ENCODE results near the gene SLX4. TPM values are rescaled to one million over a fixed set of nuclear protein-coding genes. Genes with fewer than 3 reads are reported as not detected.

SLX4 gene
- total RNA-seq, 2 experiments from 2014 or later, result 13.4 to 15.3 TPM

- POLR2A ChIA-PET, result no interaction called here
- intact Hi-C loops (cut with micrococcal nuclease), result no loop called here
- H3K9me3 Mint-ChIP-seq, result no peaks in the 10 kb centered on the region
- CTCF ChIA-PET, result no interaction called here
- no peak overlapping the region for H3K4me3 Mint-ChIP-seq
- no peak for DNase-seq
- no peaks in the 10 kb centered on the region for H3K27me3 Mint-ChIP-seq
- no peak overlapping the region for H3K27ac Mint-ChIP-seq
- H3K4me1 Mint-ChIP-seq (ENCODE audit: low read depth), result no peaks in the 10 kb centered on the region
- peaks cover 37% of the 10 kb centered on the region for H3K36me3 Mint-ChIP-seq
Observed at GRCh38 chr16:3549906-3550305, 61.5 kb downstream of the SLX4 start.

GRCh38 chr16:3548859-3549258 is 62.5 kb downstream of the SLX4 start:
- Mint-ChIP-seq H3K4me3 (no peak overlapping the region), H3K4me1 (ENCODE audit: low read depth) (no peaks in the 10 kb centered on the region), H3K27ac (no peak overlapping the region), H3K27me3 (no peaks in the 10 kb centered on the region), H3K36me3 (peaks cover 33% of the 10 kb centered on the region), H3K9me3 (no peaks in the 10 kb centered on the region)
- POLR2A ChIA-PET, result no interaction called here
- DNase-seq, result no peak
- intact Hi-C loops (cut with micrococcal nuclease), result no loop called here
- CTCF ChIA-PET, result no interaction called here

DNA sequence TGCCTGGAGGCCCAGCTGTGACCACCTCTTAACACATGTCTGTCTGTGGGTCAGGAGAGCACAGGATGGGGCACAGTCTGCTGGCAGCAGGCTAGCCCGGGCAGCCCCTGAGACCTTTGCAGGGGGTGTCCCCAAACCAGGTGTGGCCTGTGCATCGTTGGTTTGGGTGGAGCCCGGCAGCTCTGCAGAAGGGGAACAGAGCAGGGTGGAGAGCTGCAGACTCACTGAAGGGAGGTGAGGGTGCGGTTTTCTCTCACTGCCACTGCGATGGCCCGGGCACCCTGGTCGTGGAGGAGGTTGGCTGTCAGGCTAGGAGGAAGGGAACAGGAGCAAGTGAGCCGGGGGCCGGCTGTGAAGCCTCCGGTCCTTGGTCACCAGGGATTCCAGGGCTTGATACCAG is 63.0 kb downstream of the SLX4 start:
- no peaks in the 10 kb centered on the region for H3K27me3 Mint-ChIP-seq
- H3K36me3 Mint-ChIP-seq, result peaks cover 33% of the 10 kb centered on the region
- no peak overlapping the region for H3K27ac Mint-ChIP-seq
- DNase-seq, result no peak
- no peak overlapping the region for H3K4me3 Mint-ChIP-seq
- ChIA-PET CTCF (no interaction called here), POLR2A (no interaction called here)
- no peaks in the 10 kb centered on the region for H3K4me1 Mint-ChIP-seq (ENCODE audit: low read depth)
- intact Hi-C loops (cut with micrococcal nuclease), result no loop called here
- H3K9me3 Mint-ChIP-seq, result no peaks in the 10 kb centered on the region

DNA sequence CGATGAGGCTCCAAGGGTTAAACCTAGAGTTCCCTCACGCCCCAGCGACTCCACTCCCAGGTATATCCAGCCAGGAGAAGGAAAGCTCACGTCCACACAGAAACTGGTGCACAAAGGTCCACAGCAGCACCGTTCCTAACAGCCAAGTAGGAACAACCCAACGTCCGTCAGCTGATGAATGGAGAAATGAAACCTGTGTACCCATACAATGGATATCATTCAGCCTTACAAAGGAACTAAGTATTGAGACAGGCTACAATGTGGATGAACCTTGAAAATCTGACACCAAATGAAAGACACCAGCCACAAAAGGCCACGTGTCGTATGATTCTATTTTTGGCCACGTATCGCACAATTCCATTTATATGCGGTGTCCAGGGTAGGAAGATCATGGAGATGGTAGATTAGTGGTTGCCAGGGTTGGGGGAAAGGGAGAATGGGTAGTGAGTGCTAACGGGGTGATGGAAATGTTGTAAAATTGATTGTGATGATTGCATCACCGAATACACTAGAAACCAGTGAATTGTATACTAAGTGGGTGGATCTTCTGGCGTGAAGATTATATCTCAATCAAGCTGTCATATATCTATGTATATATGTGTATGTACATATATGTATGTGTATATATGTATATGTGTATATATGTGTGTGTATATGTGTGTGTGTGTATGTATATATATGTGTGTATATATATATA is 64.3 kb downstream of the SLX4 start:
- no peaks in the 10 kb centered on the region for H3K9me3 Mint-ChIP-seq
- no peak overlapping the region for H3K27ac Mint-ChIP-seq
- CTCF ChIA-PET, result no interaction called here
- POLR2A ChIA-PET, result no interaction called here
- no peaks in the 10 kb centered on the region for H3K27me3 Mint-ChIP-seq
- H3K4me1 Mint-ChIP-seq (ENCODE audit: low read depth), result no peaks in the 10 kb centered on the region
- H3K36me3 Mint-ChIP-seq, result peaks cover 29% of the 10 kb centered on the region
- intact Hi-C loops (cut with micrococcal nuclease), result no loop called here
- no peak for DNase-seq
- no peak overlapping the region for H3K4me3 Mint-ChIP-seq

DNA sequence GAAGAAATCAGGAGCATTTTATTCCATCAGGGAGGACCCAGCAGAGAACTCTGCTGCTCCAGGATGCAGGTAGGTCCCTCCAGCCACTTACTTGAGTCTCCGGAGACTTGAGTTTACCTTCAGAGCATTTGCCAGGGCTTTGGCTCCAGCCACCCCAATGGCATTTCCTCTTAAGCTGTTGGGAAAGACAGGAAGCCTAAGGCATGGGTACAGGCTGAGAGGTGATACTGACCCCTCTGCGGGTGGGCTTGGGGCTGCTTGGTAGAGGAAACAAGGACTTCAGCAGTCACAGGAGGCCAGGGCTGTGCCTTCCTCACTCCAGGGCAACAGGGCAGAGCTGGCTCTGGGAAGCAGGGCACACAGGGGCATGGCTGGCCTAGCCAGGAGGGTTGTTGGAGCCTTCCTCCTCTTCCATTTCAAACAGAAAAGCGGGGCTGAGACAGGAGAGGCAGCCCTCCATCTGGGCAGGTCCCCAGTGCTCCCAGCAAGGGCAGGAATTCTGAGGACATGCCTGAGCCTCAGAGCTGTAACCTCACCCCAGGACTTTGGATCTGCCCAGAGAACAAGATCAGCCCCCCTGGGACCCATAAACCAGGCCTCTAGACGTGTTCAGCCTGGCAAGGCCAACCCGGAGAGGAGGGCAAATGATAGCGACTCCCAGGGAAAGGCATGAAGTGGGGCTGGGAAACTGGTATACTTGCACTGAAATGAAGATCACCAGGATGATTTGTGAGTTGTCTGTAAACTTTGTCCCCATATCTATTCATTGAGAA is 68.6 kb downstream of the SLX4 start:
- H3K9me3 Mint-ChIP-seq, result no peaks in the 10 kb centered on the region
- no peak overlapping the region for H3K4me3 Mint-ChIP-seq
- no peaks in the 10 kb centered on the region for H3K27me3 Mint-ChIP-seq
- no peaks in the 10 kb centered on the region for H3K4me1 Mint-ChIP-seq (ENCODE audit: low read depth)
- intact Hi-C loops (cut with micrococcal nuclease), result no loop called here
- H3K27ac Mint-ChIP-seq, result peak overlapping the region; percentile 45
- DNase-seq, result no peak
- peaks cover 23% of the 10 kb centered on the region for H3K36me3 Mint-ChIP-seq
- POLR2A ChIA-PET, result no interaction called here
- CTCF ChIA-PET, result no interaction called here

DNA sequence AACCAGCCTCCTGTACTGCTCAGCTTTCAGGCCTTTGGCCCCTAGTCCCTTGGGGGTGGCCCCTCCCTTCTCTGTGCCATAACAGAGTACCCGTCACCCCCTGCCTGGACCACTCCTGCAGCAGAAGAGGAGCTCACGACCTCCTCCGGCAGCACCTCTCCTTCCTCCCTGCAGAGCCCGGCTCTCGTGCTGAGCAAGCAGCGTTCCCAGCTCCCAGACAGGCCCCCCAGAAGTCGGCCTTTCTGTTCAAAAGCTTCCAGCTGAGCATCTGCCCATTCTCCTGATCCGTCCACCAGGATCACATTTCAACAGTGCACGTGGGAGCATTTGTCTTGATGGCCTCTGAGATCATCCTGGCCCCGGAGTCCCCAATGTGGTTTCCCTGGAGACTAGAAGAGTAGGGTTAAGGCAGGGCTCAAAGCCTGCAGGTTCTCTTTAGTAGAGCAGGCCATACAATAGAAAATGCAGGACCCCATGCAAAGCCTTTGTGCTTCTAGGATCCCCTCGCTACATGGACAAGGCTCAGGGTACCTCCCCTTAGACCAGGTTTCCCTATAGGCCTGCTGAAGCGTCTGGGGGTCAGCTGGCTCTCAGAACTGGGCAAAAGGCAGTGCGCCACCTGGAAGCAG is 69.8 kb downstream of the SLX4 start:
- Mint-ChIP-seq H3K27ac (no peak overlapping the region), H3K27me3 (no peaks in the 10 kb centered on the region), H3K4me3 (no peak overlapping the region), H3K4me1 (ENCODE audit: low read depth) (no peaks in the 10 kb centered on the region), H3K9me3 (no peaks in the 10 kb centered on the region), H3K36me3 (peaks cover 19% of the 10 kb centered on the region)
- POLR2A ChIA-PET, result no interaction called here
- intact Hi-C loops (cut with micrococcal nuclease), result no loop called here
- CTCF ChIA-PET, result no interaction called here
- no peak for DNase-seq

DNA sequence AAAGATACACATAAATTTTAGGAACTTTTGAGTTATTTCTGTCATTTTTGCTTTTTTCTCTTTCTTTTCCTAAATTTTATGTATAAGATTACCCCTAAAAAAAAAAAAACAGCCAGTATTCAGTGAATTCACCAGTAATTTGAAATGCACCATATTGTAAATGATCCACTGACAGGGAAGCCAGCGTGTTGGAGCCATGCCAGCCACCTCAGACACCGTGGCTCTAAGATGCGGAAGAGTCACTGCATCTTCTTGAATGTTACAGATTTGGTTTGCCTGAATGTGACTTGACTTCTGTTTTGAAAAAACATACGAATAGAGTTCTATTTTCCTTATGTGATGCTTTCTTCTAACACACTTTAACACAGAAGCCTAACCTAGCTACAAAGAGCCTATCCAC is 73.2 kb downstream of the SLX4 start:
- DNase-seq, result no peak
- H3K36me3 Mint-ChIP-seq, result peaks cover 18% of the 10 kb centered on the region
- CTCF ChIA-PET, result no interaction called here
- no peaks in the 10 kb centered on the region for H3K4me1 Mint-ChIP-seq (ENCODE audit: low read depth)
- no peaks in the 10 kb centered on the region for H3K9me3 Mint-ChIP-seq
- intact Hi-C loops (cut with micrococcal nuclease), result no loop called here
- POLR2A ChIA-PET, result no interaction called here
- H3K4me3 Mint-ChIP-seq, result no peak overlapping the region
- H3K27me3 Mint-ChIP-seq, result no peaks in the 10 kb centered on the region
- no peak overlapping the region for H3K27ac Mint-ChIP-seq

GRCh38 chr16:3536851-3537250 is 74.6 kb downstream of the SLX4 start:
- no peaks in the 10 kb centered on the region for H3K9me3 Mint-ChIP-seq
- H3K27me3 Mint-ChIP-seq, result no peaks in the 10 kb centered on the region
- CTCF ChIA-PET, result interaction anchor here (0.6 kb wide), 2 partner anchors 27 to 398 kb away, joined by 3 read pairs; no protein-coding TSS in a partner anchor
- peaks cover 18% of the 10 kb centered on the region for H3K36me3 Mint-ChIP-seq
- H3K27ac Mint-ChIP-seq, result no peak overlapping the region
- H3K4me3 Mint-ChIP-seq, result no peak overlapping the region
- no peaks in the 10 kb centered on the region for H3K4me1 Mint-ChIP-seq (ENCODE audit: low read depth)
- POLR2A ChIA-PET, result no interaction called here
- intact Hi-C loops (cut with micrococcal nuclease), result no loop called here
- DNase-seq, result no peak

- POLR2A ChIA-PET, result interaction anchor here (0.7 kb wide), 1 partner anchor 10 kb away, joined by 3 read pairs; no protein-coding TSS in a partner anchor
- Mint-ChIP-seq H3K9me3 (no peaks in the 10 kb centered on the region), H3K27me3 (no peaks in the 10 kb centered on the region), H3K27ac (no peak overlapping the region), H3K4me3 (no peak overlapping the region), H3K36me3 (peaks cover 18% of the 10 kb centered on the region), H3K4me1 (ENCODE audit: low read depth) (no peaks in the 10 kb centered on the region)
- no peak for DNase-seq
- intact Hi-C loops (cut with micrococcal nuclease), result no loop called here
- CTCF ChIA-PET, result interaction anchor here (0.6 kb wide), 2 partner anchors 27 to 399 kb away, joined by 3 read pairs; no protein-coding TSS in a partner anchor
Observed at GRCh38 chr16:3536271-3536731, 75.1 kb downstream of the SLX4 start.

GRCh38 chr16:3534126-3534525 is 77.3 kb downstream of the SLX4 start:
- ChIA-PET POLR2A (no interaction called here), CTCF (no interaction called here)
- H3K4me1 Mint-ChIP-seq (ENCODE audit: low read depth), result no peaks in the 10 kb centered on the region
- no peak for DNase-seq
- intact Hi-C loops (cut with micrococcal nuclease), result no loop called here
- peaks cover 7% of the 10 kb centered on the region for H3K36me3 Mint-ChIP-seq
- H3K9me3 Mint-ChIP-seq, result no peaks in the 10 kb centered on the region
- no peaks in the 10 kb centered on the region for H3K27me3 Mint-ChIP-seq
- H3K4me3 Mint-ChIP-seq, result no peak overlapping the region
- H3K27ac Mint-ChIP-seq, result no peak overlapping the region

DNA sequence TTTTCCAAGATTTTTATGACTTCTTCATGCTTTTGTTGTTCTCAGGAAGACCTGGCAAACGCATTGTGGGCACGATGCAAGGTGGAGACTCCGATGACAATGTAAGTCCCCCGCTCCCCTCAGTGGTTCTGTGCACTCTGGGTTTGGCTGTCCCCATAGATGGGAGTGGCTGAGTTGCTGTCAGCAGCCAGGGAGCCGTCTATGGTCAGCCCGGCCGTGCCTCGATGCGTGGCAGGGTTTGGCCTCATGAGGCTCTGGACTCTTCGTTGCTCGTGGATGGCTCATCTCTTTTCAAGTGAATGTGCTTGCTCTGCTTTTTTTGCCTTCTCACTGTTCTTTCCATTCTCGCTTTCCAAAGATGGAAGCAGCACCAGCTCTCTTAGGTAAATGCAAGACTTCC is 78.7 kb downstream of the SLX4 start:
- POLR2A ChIA-PET, result no interaction called here
- CTCF ChIA-PET, result no interaction called here

More for the DNA sequence above, 78.7 kb downstream of the SLX4 start:
- Mint-ChIP-seq H3K27me3 (no peaks in the 10 kb centered on the region), H3K27ac (no peak overlapping the region), H3K9me3 (no peaks in the 10 kb centered on the region), H3K4me1 (ENCODE audit: low read depth) (peaks cover 4% of the 10 kb centered on the region), H3K4me3 (no peak overlapping the region), H3K36me3 (peaks cover 12% of the 10 kb centered on the region)
- DNase-seq, result no peak
- intact Hi-C loops (cut with micrococcal nuclease), result no loop called here
